Aorta (tissue), 5 donors: ENCODE results near the gene NCAPG. TPM values are rescaled to one million over a fixed set of nuclear protein-coding genes. Genes with fewer than 3 reads are reported as not detected.

Experiments
- ATAC-seq: fragments of 200-7000 bp; cut with Tn5 transposase; one replicate; pipeline ENCODE4 v1.9.1; 2022; ENCODE audit warnings: moderate library complexity; ENCODE audit not compliant: low FRiP score
- DNase-seq, 2 donors: peaks; one replicate each; pipeline ENCODE4 v3.0.0-alpha.2; 2020
- H3K27ac ChIP-seq, 2 donors: one replicate each; pipeline ENCODE4 v1.5.1; 2013; ENCODE audit warnings: low read length in 2 of 2, mild to moderate bottlenecking in 2 of 2, moderate library complexity in 2 of 2, control low read depth in 1 of 2, inconsistent platforms in 1 of 2, low read depth in 1 of 2
- H3K27me3 ChIP-seq, 2 donors: one replicate each; pipeline ENCODE4 v1.6.1; 2013; ENCODE audit warnings: control low read depth in 1 of 2, low read length in 1 of 2, mild to moderate bottlenecking in 1 of 2, moderate library complexity in 1 of 2; ENCODE audit not compliant: insufficient read depth in 2 of 2, control insufficient read depth in 1 of 2
- H3K36me3 ChIP-seq, 2 donors: one replicate each; pipeline ENCODE4 v1.6.1; 2013; ENCODE audit warnings: control low read depth in 1 of 2, low read length in 1 of 2, mild to moderate bottlenecking in 1 of 2; ENCODE audit not compliant: insufficient read depth in 2 of 2, control insufficient read depth in 1 of 2
- H3K4me1 ChIP-seq, 2 donors: one replicate each; pipeline ENCODE4 v1.6.1; 2013; ENCODE audit warnings: low read length in 2 of 2, control low read depth in 1 of 2, mild to moderate bottlenecking in 1 of 2, moderate library complexity in 1 of 2; ENCODE audit not compliant: insufficient read depth in 2 of 2, control insufficient read depth in 1 of 2
- H3K4me3 ChIP-seq, 2 donors: one replicate each; pipeline ENCODE4 v1.5.1; 2013; ENCODE audit warnings: low read length in 2 of 2, control low read depth in 1 of 2, mild to moderate bottlenecking in 1 of 2
- H3K9me3 ChIP-seq: one replicate; pipeline ENCODE4 v1.6.1; 2013; ENCODE audit warnings: mild to moderate bottlenecking, low read length; ENCODE audit not compliant: control insufficient read depth
- WGBS, 2 donors: extraction: QIAGEN DNeasy Blood & Tissue Kit; methylation state at CpG; one replicate each; pipeline ENCODE4 v1.1.7; 2013; 5-methylcytosine and 5-hydroxymethylcytosine counted together
- intact Hi-C, 2 donors: fragments of 100-400 bp; cut with DNase I; formaldehyde crosslinking; loops; one replicate each; pipeline versions ENCODE4 v1.14.2 to v1.15.0; 2022
- long read RNA-seq, 2 donors: library from polyadenylated mRNA; unstranded; transcript quantifications; one replicate each; pipeline ENCODE4 v2.0.0, GENCODE V29; 2020 to 2021
- polyA plus RNA-seq, 2 donors: library from polyadenylated mRNA; stranded (reverse); fragments of 200-250 nt; gene quantifications; one replicate each; pipeline ENCODE4 v1.2.3, GENCODE V29; 2013
- total RNA-seq, 2 donors: library from RNA; stranded (reverse); fragmentation: NEBNext Ultra II Directional; extraction: Animal tissue kit (Norgen Biotek cat#: 25700); gene quantifications; one replicate each; pipeline ENCODE4 v1.2.1, GENCODE V29; 2021
- donor health status: healthy with polysubstance abuse.
- donor health status: Bipolar disorder and iron deficiency.
- donor health status: DM: no; HTN: no; CAD: no.
- donor health status: DM: no; HTN: no; CAD: no.
- donor health status: DM: yes; HTN: yes; CAD: no.

The NCAPG gene, protein sequence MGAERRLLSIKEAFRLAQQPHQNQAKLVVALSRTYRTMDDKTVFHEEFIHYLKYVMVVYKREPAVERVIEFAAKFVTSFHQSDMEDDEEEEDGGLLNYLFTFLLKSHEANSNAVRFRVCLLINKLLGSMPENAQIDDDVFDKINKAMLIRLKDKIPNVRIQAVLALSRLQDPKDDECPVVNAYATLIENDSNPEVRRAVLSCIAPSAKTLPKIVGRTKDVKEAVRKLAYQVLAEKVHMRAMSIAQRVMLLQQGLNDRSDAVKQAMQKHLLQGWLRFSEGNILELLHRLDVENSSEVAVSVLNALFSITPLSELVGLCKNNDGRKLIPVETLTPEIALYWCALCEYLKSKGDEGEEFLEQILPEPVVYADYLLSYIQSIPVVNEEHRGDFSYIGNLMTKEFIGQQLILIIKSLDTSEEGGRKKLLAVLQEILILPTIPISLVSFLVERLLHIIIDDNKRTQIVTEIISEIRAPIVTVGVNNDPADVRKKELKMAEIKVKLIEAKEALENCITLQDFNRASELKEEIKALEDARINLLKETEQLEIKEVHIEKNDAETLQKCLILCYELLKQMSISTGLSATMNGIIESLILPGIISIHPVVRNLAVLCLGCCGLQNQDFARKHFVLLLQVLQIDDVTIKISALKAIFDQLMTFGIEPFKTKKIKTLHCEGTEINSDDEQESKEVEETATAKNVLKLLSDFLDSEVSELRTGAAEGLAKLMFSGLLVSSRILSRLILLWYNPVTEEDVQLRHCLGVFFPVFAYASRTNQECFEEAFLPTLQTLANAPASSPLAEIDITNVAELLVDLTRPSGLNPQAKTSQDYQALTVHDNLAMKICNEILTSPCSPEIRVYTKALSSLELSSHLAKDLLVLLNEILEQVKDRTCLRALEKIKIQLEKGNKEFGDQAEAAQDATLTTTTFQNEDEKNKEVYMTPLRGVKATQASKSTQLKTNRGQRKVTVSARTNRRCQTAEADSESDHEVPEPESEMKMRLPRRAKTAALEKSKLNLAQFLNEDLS
- total RNA-seq = 1 to 10 TPM in 1 of 2 donors, under 1 TPM in 1; 0.78 to 1.8 TPM
- not detected for polyA plus RNA-seq
- long read RNA-seq, donor 1 = 0 reads
- long read RNA-seq, donor 2 = 0 reads

DNA sequence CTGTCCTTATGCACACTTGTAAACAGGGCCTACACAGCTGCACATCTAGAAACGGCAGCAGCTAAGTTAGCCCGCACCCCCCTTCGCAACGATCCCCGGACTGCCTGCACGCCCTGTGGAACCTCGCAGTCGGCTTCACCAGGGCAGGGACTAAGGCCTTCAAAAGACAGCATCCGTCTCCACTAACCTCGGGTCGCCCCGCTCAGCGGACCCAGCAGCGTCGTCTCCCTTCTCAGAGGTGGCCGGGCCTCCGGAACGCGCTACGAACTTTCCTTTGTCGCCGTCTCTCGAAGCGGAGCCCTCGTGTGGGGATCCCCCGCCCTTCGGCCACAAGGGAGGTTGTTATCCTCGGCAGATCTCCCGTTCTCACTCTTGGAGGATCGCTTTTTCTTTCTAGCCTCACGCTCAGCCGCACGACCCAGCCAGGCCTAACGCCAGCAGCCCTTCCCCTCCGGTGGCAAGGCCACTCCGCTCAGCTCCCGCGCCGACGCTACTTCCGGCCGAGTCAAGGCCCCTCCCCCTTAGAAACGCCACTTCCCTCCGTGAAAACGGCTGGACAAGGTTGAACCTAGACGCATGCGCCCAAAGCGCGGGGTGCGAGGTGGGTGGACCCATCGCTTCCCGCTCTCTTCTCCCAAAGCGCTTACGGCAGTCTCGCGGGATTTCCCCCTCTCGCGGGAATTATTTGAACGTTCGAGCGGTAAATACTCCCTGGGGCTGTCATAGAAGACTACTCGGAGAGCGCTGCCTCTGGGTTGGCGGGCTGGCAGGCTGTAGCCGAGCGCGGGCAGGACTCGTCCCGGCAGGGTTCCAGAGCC lies at the start of gene NCAPG, which contains the start of gene DCAF16:
Gene NCAPG, plus strand, starts transcription at position 720 of the 818 bp plus-strand sequence. CDS start 99 bp downstream, outside the sequence.
Gene DCAF16, minus strand, starts transcription at position 498 of the 818 bp plus-strand sequence. CDS start 6,616 bp downstream, outside the sequence.
- H3K27ac ChIP-seq = peak within 1 kb of the TSS; percentile 36 to 83
- H3K27me3 ChIP-seq = no peaks in the 10 kb centered on the region
- intact Hi-C loops = loop anchor here (1.0 to 5.0 kb wide), 5 partner anchors 196 to 263 kb away; partner anchors contain the start of genes LAP3 (in 1 of the 2), LCORL (in 1 of the 2) and MED28 (in 1 of the 2)
- H3K36me3 ChIP-seq = peaks cover 0 to 2% of the 10 kb centered on the region in 2 donors
- ATAC-seq = peak; percentile 100
- DNase-seq = peak; percentile 100
- WGBS, 2 donors = 0 to 1% methylated on average over 69 of the region's 69 CpGs
- H3K4me1 ChIP-seq = no peaks in the 10 kb centered on the region
- H3K9me3 ChIP-seq = no peaks in the 10 kb centered on the region
- H3K4me3 ChIP-seq = peak within 1 kb of the TSS; percentile 69 to 75

DNA sequence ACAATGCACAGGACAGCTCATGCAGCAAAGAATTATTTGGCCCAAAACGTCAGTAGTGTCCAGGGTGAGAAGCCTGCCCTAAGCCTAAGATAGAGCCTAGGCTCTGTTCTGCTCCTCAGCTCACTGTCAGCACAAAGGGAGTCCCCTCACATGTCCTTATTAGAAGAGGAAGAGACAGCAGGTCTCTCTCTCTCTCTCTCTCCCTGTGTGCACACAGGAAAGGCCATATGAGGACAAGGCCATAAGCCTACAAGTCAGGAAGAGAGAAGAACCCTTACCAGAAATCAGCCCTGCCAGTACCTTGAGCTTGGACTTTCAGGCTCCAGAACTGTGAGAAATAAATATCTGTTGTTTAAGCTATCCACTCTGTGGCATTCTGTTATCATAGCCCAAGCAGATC lies 49.7 kb upstream of the NCAPG start:
- H3K4me1 ChIP-seq = no peaks in the 10 kb centered on the region
- no peaks in the 10 kb centered on the region for H3K9me3 ChIP-seq
- no peaks in the 10 kb centered on the region for H3K27me3 ChIP-seq
- ATAC-seq = no peak
- no peak for DNase-seq
- WGBS, 2 donors = 48 to 76% methylated on average over 1 of the region's 1 CpG
- no peaks in the 10 kb centered on the region for H3K36me3 ChIP-seq
- intact Hi-C loops = no loop called here
- no peak overlapping the region for H3K27ac ChIP-seq
- H3K4me3 ChIP-seq = no peak overlapping the region

DNA sequence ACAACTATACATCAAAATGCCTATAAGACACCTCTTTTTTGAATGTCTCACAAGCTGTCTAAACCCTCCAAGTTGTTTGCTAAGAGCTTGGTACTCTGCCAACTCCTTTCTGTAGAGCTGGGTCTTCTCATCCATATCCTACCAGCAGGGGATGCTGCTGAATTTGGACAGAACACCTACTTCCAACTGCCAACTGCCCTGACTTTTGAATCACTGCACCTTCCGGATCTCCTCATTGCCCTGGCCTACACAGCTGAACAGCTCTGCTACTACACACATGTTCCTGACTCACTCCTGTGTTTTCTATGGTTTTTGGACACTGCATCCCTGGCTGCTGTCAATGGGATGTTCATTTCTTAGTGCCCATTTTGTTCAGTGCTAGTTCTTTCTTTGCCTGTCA lies 48.1 kb upstream of the NCAPG start:
- H3K27me3 ChIP-seq = no peaks in the 10 kb centered on the region
- no peak overlapping the region for H3K27ac ChIP-seq
- H3K9me3 ChIP-seq = no peaks in the 10 kb centered on the region
- H3K4me3 ChIP-seq = no peak overlapping the region
- no peaks in the 10 kb centered on the region for H3K36me3 ChIP-seq
- DNase-seq (no peak), ATAC-seq (no peak)
- 78 to 84% methylated on average over 1 of the region's 1 CpG for WGBS, 2 donors
- H3K4me1 ChIP-seq = no peaks in the 10 kb centered on the region
- intact Hi-C loops = no loop called here

DNA sequence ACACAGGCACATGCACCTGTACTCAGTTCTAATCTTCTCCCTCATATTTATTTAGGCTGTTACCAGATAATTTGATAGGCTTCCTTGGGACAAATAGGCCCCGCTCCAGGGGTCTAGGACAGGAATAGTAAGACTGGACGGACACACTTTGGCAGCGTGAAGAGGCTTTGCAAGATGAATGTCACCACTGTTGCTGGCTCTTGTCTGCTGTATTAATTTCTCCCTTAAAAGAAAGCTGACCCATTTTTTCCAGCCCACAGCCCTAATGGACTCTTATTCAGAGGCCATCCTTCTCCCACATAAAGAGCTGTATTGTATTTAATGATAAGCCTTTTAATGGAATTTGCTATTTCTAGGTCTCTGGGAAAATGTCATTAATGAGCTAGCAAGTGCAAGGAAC lies 47.4 kb upstream of the NCAPG start:
- ATAC-seq = no peak
- 84 to 85% methylated on average over 3 of the region's 3 CpGs for WGBS, 2 donors
- no peak for DNase-seq
- Histone ChIP-seq H3K9me3 (no peaks in the 10 kb centered on the region), H3K27ac (no peak overlapping the region), H3K36me3 (no peaks in the 10 kb centered on the region), H3K4me1 (no peaks in the 10 kb centered on the region), H3K4me3 (no peak overlapping the region), H3K27me3 (no peaks in the 10 kb centered on the region)
- intact Hi-C loops = no loop called here

DNA sequence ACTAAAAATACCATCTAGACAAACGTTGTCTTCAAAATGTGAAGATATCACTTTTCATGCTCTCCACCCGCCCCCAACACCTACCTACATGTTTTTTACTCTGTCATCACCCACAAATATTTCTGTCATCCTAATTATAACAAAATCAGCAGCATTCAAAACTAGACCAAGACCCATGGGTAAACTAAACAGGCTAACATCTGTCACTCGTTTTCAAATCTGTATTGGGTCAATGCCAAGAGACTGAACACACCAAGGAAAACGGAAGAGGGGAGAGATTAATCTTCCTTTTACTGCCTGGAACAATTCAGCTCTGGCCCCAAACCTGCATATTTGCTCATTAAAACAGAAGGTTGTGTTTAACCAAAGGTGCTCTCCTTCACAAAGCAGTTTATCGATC lies 46.8 kb upstream of the NCAPG start:
- no peaks in the 10 kb centered on the region for H3K9me3 ChIP-seq
- H3K36me3 ChIP-seq = no peaks in the 10 kb centered on the region
- DNase-seq (no peak), ATAC-seq (no peak)
- H3K4me3 ChIP-seq = no peak overlapping the region
- no peaks in the 10 kb centered on the region for H3K27me3 ChIP-seq
- intact Hi-C loops = no loop called here
- 26 to 28% methylated on average over 5 of the region's 5 CpGs for WGBS, 2 donors
- no peaks in the 10 kb centered on the region for H3K4me1 ChIP-seq
- no peak overlapping the region for H3K27ac ChIP-seq

DNA sequence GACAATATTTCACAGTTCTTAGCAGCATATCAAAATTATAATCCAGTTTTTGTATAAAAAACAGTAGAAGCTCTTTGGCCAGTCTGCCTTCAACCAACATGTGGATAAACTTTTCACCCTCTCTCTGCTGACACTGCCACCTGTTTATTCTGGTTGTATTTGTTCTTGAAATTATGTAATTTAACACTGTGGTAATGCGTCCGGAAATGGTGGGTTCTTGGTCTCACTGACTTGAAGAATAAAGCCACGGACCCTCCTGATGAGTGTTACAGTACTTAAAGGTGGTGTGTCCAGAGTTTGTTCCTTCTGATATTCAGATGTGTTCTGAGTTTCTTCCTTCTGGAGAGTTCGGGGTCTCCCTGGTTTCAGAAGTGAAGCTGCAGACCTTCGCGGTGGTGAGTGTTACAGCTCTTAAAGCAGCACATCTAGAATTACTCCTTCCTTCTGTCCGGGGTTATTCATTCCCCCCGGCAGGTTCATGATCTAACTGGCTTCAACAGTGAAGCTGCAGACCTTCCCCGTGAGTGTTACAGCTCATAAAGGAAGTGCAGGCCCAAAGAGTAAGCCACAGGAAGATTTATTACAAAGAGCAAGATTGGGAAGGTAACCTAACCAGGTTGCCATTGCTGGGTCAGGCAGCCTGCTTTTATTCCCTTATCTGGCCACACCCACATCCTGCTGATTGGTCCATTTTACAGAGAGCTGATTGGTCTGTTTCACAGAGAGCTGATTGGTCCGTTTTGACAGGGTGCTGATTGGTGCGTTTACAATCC lies 45.1 kb upstream of the NCAPG start:
- ATAC-seq (no peak), DNase-seq (no peak)
- WGBS, 2 donors = 90 to 92% methylated on average over 11 of the region's 11 CpGs
- no peaks in the 10 kb centered on the region for H3K36me3 ChIP-seq
- no peaks in the 10 kb centered on the region for H3K4me1 ChIP-seq
- no peaks in the 10 kb centered on the region for H3K27me3 ChIP-seq
- intact Hi-C loops = no loop called here
- H3K9me3 ChIP-seq = no peaks in the 10 kb centered on the region
- no peak overlapping the region for H3K4me3 ChIP-seq
- H3K27ac ChIP-seq = no peak overlapping the region

DNA sequence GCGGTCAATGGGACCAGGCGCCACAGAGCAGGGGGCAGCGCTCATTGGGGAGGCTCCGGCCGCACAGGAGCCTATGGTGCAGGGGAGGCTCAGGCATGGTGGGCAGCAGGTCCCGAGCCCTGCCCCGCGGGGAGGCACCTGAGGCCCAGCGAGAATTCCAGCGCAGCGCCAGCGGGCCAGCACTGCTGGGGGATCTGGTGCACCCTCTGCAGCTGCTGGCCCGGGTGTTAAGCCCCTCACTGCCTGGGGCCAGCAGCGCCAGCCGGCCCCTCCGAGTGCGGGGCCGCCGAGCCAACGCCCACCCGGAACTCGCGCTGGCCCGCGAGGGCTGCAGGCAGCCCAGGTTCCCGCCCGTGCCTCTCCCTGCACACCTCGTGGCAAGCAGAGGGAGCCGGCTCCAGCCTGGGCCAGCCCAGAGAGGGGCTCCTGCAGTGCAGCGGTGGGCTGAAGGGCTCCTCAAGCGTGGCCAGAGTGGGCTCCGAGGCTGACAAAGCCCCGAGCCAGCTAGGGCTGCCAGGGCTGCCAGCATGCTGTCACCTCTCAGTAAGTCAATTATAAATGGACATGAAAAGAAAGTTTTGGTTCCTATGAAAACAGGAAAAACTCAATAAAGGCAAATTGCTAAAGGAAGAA lies 43.8 kb upstream of the NCAPG start:
- intact Hi-C loops = no loop called here
- Histone ChIP-seq H3K27ac (no peak overlapping the region), H3K27me3 (no peaks in the 10 kb centered on the region), H3K4me3 (no peak overlapping the region), H3K36me3 (no peaks in the 10 kb centered on the region), H3K4me1 (no peaks in the 10 kb centered on the region), H3K9me3 (peaks cover 1% of the 10 kb centered on the region)
- ATAC-seq (no peak), DNase-seq (no peak)
- WGBS, 2 donors = 93 to 95% methylated on average over 27 to 33 of the region's 33 CpGs
